ENCODE data around the gene F2RL1.

Gene F2RL1

DNA sequence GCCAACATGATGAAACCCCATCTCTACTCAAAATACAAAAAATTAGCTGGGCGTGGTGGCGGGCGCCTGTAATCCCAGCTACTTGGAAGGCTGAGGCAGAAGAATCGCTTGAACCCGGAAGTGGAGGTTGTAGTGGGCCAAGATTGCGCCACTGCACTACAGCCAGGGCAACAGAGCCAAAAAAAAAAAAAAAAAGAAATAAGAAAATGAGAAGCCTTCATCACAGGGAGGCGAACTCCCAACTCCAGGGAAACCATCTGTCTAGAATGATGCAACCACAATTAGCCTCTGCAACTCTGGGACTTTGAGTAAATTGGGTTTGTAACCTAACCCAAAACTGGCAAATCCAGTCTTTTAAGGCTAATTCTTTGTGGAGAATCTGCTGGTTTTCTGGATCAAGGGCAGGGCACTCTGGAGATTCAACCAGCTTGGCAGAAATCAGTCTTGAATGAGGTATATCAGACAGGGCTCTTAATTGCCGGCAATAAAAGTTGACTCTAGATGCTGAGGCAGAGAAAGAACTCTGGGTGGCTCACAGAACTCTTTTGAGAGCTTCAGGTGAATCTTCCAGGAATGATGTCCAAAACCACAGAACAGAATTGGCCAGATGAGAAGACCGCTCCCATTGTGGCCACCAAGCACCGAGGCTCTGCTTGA lies 40.9 kb downstream of the F2RL1 start:
- Histone ChIP-seq H3K9me3 (ENCODE audit: control insufficient read depth in 2 of 2, low read length in 2 of 2) (no peaks in the 10 kb centered on the region), H3K27ac (ENCODE audit: low read depth in 2 of 2, low read length in 2 of 2) (no peak overlapping the region), H3K9ac (ENCODE audit: low read depth in 1 of 2, low read length in 2 of 2) (no peak overlapping the region), H3K27me3 (ENCODE audit: control insufficient read depth in 2 of 2, insufficient read depth in 2 of 2, low read length in 2 of 2) (no peaks in the 10 kb centered on the region), H3K4me1 (ENCODE audit: control insufficient read depth in 2 of 2, insufficient read depth in 2 of 2, low read length in 2 of 2) (peaks cover 11 to 22% of the 10 kb centered on the region in 2 donors), H3K36me3 (ENCODE audit: control insufficient read depth in 2 of 2, insufficient read depth in 2 of 2, low read length in 2 of 2) (no peaks in the 10 kb centered on the region), H3K4me3 (ENCODE audit: low read length in 2 of 2) (no peak overlapping the region)

- H3K9me3 ChIP-seq (ENCODE audit: control insufficient read depth in 2 of 2, low read length in 2 of 2): no peaks in the 10 kb centered on the region
- no peaks in the 10 kb centered on the region for H3K27me3 ChIP-seq (ENCODE audit: control insufficient read depth in 2 of 2, insufficient read depth in 2 of 2, low read length in 2 of 2)
- no peak overlapping the region for H3K27ac ChIP-seq (ENCODE audit: low read depth in 2 of 2, low read length in 2 of 2)
- H3K9ac ChIP-seq (ENCODE audit: low read depth in 1 of 2, low read length in 2 of 2): no peak overlapping the region
- H3K4me1 ChIP-seq (ENCODE audit: control insufficient read depth in 2 of 2, insufficient read depth in 2 of 2, low read length in 2 of 2): peaks cover under 1 to 4% of the 10 kb centered on the region in 2 donors
- no peak overlapping the region for H3K4me3 ChIP-seq (ENCODE audit: low read length in 2 of 2)
- H3K36me3 ChIP-seq (ENCODE audit: control insufficient read depth in 2 of 2, insufficient read depth in 2 of 2, low read length in 2 of 2): no peaks in the 10 kb centered on the region
These were observed 42.8 kb downstream of the F2RL1 start for GRCh38 chr5:76861612-76862011.

DNA sequence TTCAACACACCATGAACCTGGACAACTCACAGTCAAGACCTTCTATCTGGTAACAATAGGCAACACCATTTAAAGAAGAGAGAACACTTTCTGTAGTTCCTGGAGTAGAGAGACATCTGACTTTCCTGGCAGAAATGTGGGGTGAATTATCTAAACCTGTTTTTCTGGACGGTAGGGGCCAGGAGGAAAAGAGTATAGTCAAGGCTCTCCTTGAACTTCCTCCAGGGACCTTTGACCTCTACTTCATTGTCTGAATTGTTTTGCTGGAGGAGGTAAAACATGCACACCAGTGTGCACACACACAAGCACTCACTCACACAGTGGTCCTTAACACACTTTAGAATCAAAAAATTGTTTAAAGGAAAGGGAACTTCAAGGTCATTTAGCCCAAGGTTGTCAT lies 44.2 kb downstream of the F2RL1 start:
- Histone ChIP-seq H3K36me3 (ENCODE audit: control insufficient read depth in 2 of 2, insufficient read depth in 2 of 2, low read length in 2 of 2) (no peaks in the 10 kb centered on the region), H3K9ac (ENCODE audit: low read depth in 1 of 2, low read length in 2 of 2) (no peak overlapping the region), H3K9me3 (ENCODE audit: control insufficient read depth in 2 of 2, low read length in 2 of 2) (no peaks in the 10 kb centered on the region), H3K4me1 (ENCODE audit: control insufficient read depth in 2 of 2, insufficient read depth in 2 of 2, low read length in 2 of 2) (peaks cover 0 to 6% of the 10 kb centered on the region in 2 donors), H3K4me3 (ENCODE audit: low read length in 2 of 2) (no peak overlapping the region), H3K27ac (ENCODE audit: low read depth in 2 of 2, low read length in 2 of 2) (no peak overlapping the region), H3K27me3 (ENCODE audit: control insufficient read depth in 2 of 2, insufficient read depth in 2 of 2, low read length in 2 of 2) (no peaks in the 10 kb centered on the region)

GRCh38 chr5:76866503-76866902 lies 47.7 kb downstream of the F2RL1 start:
- peaks cover 0 to 4% of the 10 kb centered on the region in 2 donors for H3K4me1 ChIP-seq (ENCODE audit: control insufficient read depth in 2 of 2, insufficient read depth in 2 of 2, low read length in 2 of 2)

DNA sequence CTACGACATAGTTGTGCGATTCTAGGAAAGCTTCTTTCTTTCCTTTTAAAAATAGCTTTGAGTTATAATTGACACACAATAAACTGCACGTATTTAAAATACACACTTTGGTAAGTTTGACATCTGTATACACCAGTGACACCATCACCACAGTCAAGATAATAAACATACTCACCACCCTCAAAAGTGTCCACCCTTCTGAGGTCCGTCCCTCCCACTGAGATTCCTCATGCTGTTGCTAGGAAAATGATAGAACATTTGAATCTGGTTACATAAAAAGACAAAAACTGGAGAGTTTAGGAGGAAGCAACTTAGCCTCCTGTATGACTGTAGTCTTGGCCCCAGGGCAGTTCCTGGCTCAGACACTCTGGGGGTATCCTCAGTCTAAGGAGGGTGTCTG lies 48.2 kb downstream of the F2RL1 start:
- Histone ChIP-seq H3K27ac (ENCODE audit: low read depth in 2 of 2, low read length in 2 of 2) (peak overlapping the region in 1 of 2 donors; percentile 5), H3K27me3 (ENCODE audit: control insufficient read depth in 2 of 2, insufficient read depth in 2 of 2, low read length in 2 of 2) (no peaks in the 10 kb centered on the region), H3K4me1 (ENCODE audit: control insufficient read depth in 2 of 2, insufficient read depth in 2 of 2, low read length in 2 of 2) (peaks cover 0 to 4% of the 10 kb centered on the region in 2 donors), H3K36me3 (ENCODE audit: control insufficient read depth in 2 of 2, insufficient read depth in 2 of 2, low read length in 2 of 2) (no peaks in the 10 kb centered on the region), H3K4me3 (ENCODE audit: low read length in 2 of 2) (no peak overlapping the region), H3K9me3 (ENCODE audit: control insufficient read depth in 2 of 2, low read length in 2 of 2) (no peaks in the 10 kb centered on the region), H3K9ac (ENCODE audit: low read depth in 1 of 2, low read length in 2 of 2) (no peak overlapping the region)

More at GRCh38 chr5:76866503-76866902, 47.7 kb downstream of the F2RL1 start:
- Histone ChIP-seq H3K27ac (ENCODE audit: low read depth in 2 of 2, low read length in 2 of 2) (no peak overlapping the region), H3K9ac (ENCODE audit: low read depth in 1 of 2, low read length in 2 of 2) (no peak overlapping the region), H3K27me3 (ENCODE audit: control insufficient read depth in 2 of 2, insufficient read depth in 2 of 2, low read length in 2 of 2) (no peaks in the 10 kb centered on the region), H3K9me3 (ENCODE audit: control insufficient read depth in 2 of 2, low read length in 2 of 2) (no peaks in the 10 kb centered on the region), H3K36me3 (ENCODE audit: control insufficient read depth in 2 of 2, insufficient read depth in 2 of 2, low read length in 2 of 2) (no peaks in the 10 kb centered on the region), H3K4me3 (ENCODE audit: low read length in 2 of 2) (no peak overlapping the region)

DNA sequence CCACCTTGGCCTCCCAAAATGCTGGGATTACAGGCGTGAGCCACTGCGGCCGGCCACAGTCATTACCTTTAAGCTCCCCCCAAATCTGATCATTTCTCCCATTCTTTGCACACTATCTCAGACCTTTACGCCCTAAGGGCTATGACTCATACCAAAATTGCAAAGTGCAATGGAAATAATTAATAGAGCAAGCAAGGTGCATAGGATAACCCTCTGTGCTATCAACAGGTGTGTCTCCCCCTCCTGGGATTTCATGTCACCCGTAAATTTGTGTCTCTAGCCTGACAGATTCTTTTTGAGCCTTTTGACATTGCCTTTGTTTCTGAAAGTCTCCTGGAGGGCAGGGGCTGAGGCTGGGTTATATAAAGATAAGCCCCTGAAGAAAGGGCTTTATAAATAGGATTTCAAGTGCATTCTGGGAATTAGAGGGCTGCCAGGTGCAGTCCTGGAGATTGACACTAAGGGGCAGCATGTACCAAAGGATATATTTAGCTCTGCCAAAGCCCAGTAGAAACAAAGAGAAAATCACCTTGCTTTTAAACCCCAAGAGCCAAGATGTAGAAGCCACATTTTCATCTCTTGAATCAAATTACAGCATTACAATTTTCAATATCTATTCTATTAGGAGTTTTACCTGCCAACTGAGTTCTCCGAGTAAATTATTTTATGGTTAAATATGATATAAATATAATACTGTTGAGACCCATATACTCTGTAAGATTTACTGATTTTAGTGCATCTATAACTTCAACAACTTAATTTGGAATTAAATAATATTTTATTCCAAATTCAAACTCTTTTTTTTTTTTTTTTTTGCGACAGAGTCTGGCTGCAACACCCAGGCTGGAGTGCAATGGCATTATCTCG lies 49.2 kb downstream of the F2RL1 start:
- H3K4me1 ChIP-seq (ENCODE audit: control insufficient read depth in 2 of 2, insufficient read depth in 2 of 2, low read length in 2 of 2): peaks cover 0 to 4% of the 10 kb centered on the region in 2 donors
- no peaks in the 10 kb centered on the region for H3K36me3 ChIP-seq (ENCODE audit: control insufficient read depth in 2 of 2, insufficient read depth in 2 of 2, low read length in 2 of 2)
- H3K9ac ChIP-seq (ENCODE audit: low read depth in 1 of 2, low read length in 2 of 2): no peak overlapping the region
- no peaks in the 10 kb centered on the region for H3K27me3 ChIP-seq (ENCODE audit: control insufficient read depth in 2 of 2, insufficient read depth in 2 of 2, low read length in 2 of 2)
- H3K9me3 ChIP-seq (ENCODE audit: control insufficient read depth in 2 of 2, low read length in 2 of 2): no peaks in the 10 kb centered on the region
- no peak overlapping the region for H3K27ac ChIP-seq (ENCODE audit: low read depth in 2 of 2, low read length in 2 of 2)
- H3K4me3 ChIP-seq (ENCODE audit: low read length in 2 of 2): no peak overlapping the region

DNA sequence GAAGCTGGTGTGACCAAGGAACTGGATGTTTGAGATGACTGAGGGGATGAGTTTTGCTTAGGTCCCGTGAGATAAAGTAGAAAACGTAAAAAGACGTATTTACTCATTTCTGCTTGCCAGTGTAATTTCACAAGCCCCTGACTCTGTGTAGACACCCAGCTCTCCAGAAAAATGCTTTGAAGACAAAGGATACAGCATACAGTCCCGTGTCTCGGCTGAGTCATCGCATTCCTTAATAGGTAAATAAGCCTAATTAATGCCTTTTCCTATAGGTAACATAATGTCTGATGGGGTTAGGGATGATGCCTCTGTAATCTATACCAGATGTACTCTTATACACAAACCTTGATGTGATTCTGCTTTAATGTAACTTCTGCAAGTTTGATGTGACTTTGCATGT lies 51.2 kb downstream of the F2RL1 start:
- Histone ChIP-seq H3K27ac (ENCODE audit: low read depth in 2 of 2, low read length in 2 of 2) (no peak overlapping the region), H3K27me3 (ENCODE audit: control insufficient read depth in 2 of 2, insufficient read depth in 2 of 2, low read length in 2 of 2) (no peaks in the 10 kb centered on the region), H3K4me1 (ENCODE audit: control insufficient read depth in 2 of 2, insufficient read depth in 2 of 2, low read length in 2 of 2) (peaks cover 3 to 6% of the 10 kb centered on the region in 2 donors), H3K4me3 (ENCODE audit: low read length in 2 of 2) (no peak overlapping the region), H3K36me3 (ENCODE audit: control insufficient read depth in 2 of 2, insufficient read depth in 2 of 2, low read length in 2 of 2) (no peaks in the 10 kb centered on the region), H3K9me3 (ENCODE audit: control insufficient read depth in 2 of 2, low read length in 2 of 2) (no peaks in the 10 kb centered on the region), H3K9ac (ENCODE audit: low read depth in 1 of 2, low read length in 2 of 2) (no peak overlapping the region)

DNA sequence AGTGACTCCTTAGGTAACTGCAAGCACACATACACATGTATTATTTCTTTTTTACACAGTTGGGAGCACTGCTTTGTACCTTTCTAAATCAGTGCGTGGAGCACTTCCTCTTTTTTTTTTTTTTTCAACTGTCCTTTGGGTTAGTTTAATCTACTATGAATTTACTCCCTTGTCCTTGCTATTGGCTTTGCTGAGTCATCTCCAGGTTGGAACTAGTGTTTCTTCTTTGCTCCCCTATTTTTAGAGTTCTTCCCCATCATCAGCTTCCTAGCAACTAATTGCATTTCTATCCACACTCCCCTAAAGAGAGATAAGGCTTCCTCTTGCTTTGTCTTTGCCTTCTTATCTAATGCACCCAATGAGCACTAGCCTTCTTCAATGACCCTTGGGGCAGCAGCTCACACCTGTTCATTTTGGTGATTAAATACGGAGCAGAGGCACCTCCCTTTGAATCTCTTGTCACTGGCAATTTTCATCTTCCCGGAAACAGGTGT lies 55.3 kb downstream of the F2RL1 start:
- no peak overlapping the region for H3K9ac ChIP-seq (ENCODE audit: low read depth in 1 of 2, low read length in 2 of 2)

More for the DNA sequence above, 55.3 kb downstream of the F2RL1 start:
- H3K9me3 ChIP-seq (ENCODE audit: control insufficient read depth in 2 of 2, low read length in 2 of 2): no peaks in the 10 kb centered on the region
- H3K27me3 ChIP-seq (ENCODE audit: control insufficient read depth in 2 of 2, insufficient read depth in 2 of 2, low read length in 2 of 2): no peaks in the 10 kb centered on the region
- H3K36me3 ChIP-seq (ENCODE audit: control insufficient read depth in 2 of 2, insufficient read depth in 2 of 2, low read length in 2 of 2): no peaks in the 10 kb centered on the region
- H3K4me1 ChIP-seq (ENCODE audit: control insufficient read depth in 2 of 2, insufficient read depth in 2 of 2, low read length in 2 of 2): peaks cover 3% of the 10 kb centered on the region in 2 donors
- no peak overlapping the region for H3K27ac ChIP-seq (ENCODE audit: low read depth in 2 of 2, low read length in 2 of 2)
- H3K4me3 ChIP-seq (ENCODE audit: low read length in 2 of 2): peak overlapping the region in 1 of 2 donors; percentile 5
